GM12878 (cell line): ENCODE measurements around the gene CD83. TPM values are rescaled to one million over a fixed set of nuclear protein-coding genes. Genes with fewer than 3 reads are reported as not detected.

ENCODE experiments used
- ASH2L ChIP-seq: fragments of 300-600, 200-600 bp; sonication (generic); IDR thresholded peaks from 2 replicates; pipeline ENCODE4 v1.6.1; 2017; ENCODE audit warnings: low read depth, mild to moderate bottlenecking, borderline replicate concordance
- CBX5 ChIP-seq: sonication (generic); IDR thresholded peaks from 2 replicates; pipeline ENCODE4 v1.6.1; 2016; ENCODE audit warnings: low read depth, moderate library complexity, mild to moderate bottlenecking, inconsistent platforms
- CEBPZ ChIP-seq: fragments of 150-350 bp; IDR thresholded peaks from 2 replicates; pipeline ENCODE4 v1.6.1; 2016; ENCODE audit warnings: low read depth, low read length
- CREB1 ChIP-seq: IDR thresholded peaks from 2 replicates; pipeline ENCODE4 v1.6.1; 2012; ENCODE audit warnings: low read depth, mild to moderate bottlenecking, inconsistent platforms
- ETV6 ChIP-seq, 2 experiments: fragments of 450-650 bp in 1 of 2; IDR thresholded peaks in 1 of 2; conservative IDR thresholded peaks in 1 of 2; 2 replicates each; pipeline ENCODE4 v1.6.1; 2014; ENCODE audit warnings: antibody characterized with exemption in 1 of 2, borderline replicate concordance in 1 of 2, low read depth in 1 of 2, mild to moderate bottlenecking in 1 of 2, moderate library complexity in 1 of 2
- GABPA ChIP-seq: IDR thresholded peaks from 2 replicates; pipeline ENCODE4 v1.6.1; 2014; ENCODE audit warnings: antibody characterized with exemption, low read depth, mild to moderate bottlenecking, inconsistent platforms
- HSF1 ChIP-seq: fragments of 150-350 bp; IDR thresholded peaks from 2 replicates; pipeline ENCODE4 v1.6.1; 2014; ENCODE audit warnings: mild to moderate bottlenecking, low read depth, low read length
- LARP7 ChIP-seq: fragments of 450-650 bp; IDR thresholded peaks from 2 replicates; pipeline ENCODE4 v1.6.1; 2017; ENCODE audit warnings: mild to moderate bottlenecking
- MTA3 ChIP-seq: IDR thresholded peaks from 2 replicates; pipeline ENCODE4 v1.6.1; 2012; ENCODE audit warnings: low read length, inconsistent platforms, borderline replicate concordance
- NFYA ChIP-seq: IDR thresholded peaks from 2 replicates; pipeline ENCODE4 v1.6.1; 2011; ENCODE audit warnings: low read depth, mild to moderate bottlenecking, low read length, improper control_type of control experiment, borderline replicate concordance
- NKRF ChIP-seq: fragments of 450-650 bp; conservative IDR thresholded peaks from 2 replicates; pipeline ENCODE4 v1.6.1; 2017; ENCODE audit warnings: mild to moderate bottlenecking, moderate library complexity
- NR2F1 ChIP-seq: fragments of 450-650 bp; conservative IDR thresholded peaks from 2 replicates; pipeline ENCODE4 v1.6.1; 2017; ENCODE audit warnings: mild to moderate bottlenecking
- PML ChIP-seq: IDR thresholded peaks from 2 replicates; pipeline ENCODE4 v1.6.1; 2012; ENCODE audit warnings: low read length, inconsistent platforms
- POLR2AphosphoS5 ChIP-seq: IDR thresholded peaks from 2 replicates; pipeline ENCODE4 v1.6.1; 2011; ENCODE audit warnings: mild to moderate bottlenecking, low read length, inconsistent platforms
- REST ChIP-seq: IDR thresholded peaks from 2 replicates; pipeline ENCODE4 v1.6.1; 2012; ENCODE audit warnings: mild to moderate bottlenecking, low read depth, low read length
- SMAD1 ChIP-seq: fragments of 450-650 bp; IDR thresholded peaks from 2 replicates; pipeline ENCODE4 v1.6.1; 2018; ENCODE audit warnings: mild to moderate bottlenecking, low read depth; ENCODE audit not compliant: partially characterized antibody
- SMARCA5 ChIP-seq: fragments of 450-650 bp; IDR thresholded peaks from 2 replicates; pipeline ENCODE4 v1.6.1; 2017; ENCODE audit warnings: mild to moderate bottlenecking
- SREBF1 ChIP-seq: IDR thresholded peaks from 2 replicates; pipeline ENCODE4 v1.6.1; 2012; ENCODE audit warnings: mild to moderate bottlenecking, low read length
- SUPT20H ChIP-seq: IDR thresholded peaks from 2 replicates; pipeline ENCODE4 v1.6.1; 2011; ENCODE audit warnings: low read depth, mild to moderate bottlenecking, low read length, moderate library complexity, borderline replicate concordance; ENCODE audit not compliant: control insufficient read depth
- YY1 ChIP-seq: IDR thresholded peaks from 2 replicates; pipeline ENCODE4 v1.6.1; 2011; ENCODE audit warnings: low read depth, mild to moderate bottlenecking, low read length
- ZNF217 ChIP-seq: fragments of 450-650 bp; IDR thresholded peaks from 2 replicates; pipeline ENCODE4 v1.6.1; 2017; ENCODE audit warnings: antibody characterized with exemption, mild to moderate bottlenecking
- ZSCAN29 ChIP-seq: fragments of 450-650 bp; IDR thresholded peaks from 2 replicates; pipeline ENCODE4 v1.6.1; 2017; ENCODE audit warnings: mild to moderate bottlenecking, moderate library complexity
- polyA plus RNA-seq, 11 experiments: library from polyadenylated mRNA; depleted of rRNA in 4 of 11; unstranded in 6 of 11; stranded (reverse) in 5 of 11; fragments of >200 nt; fragmentation: Nextera tagmentation in 4 of 11; fragmentation: Illumina TruSeq in 1 of 11; extraction: Ambion mirVana in 4 of 11; extraction: Trizol in 1 of 11; gene quantifications; 1 replicate in 1 of 11; 2 replicates in 10 of 11; pipeline versions ENCODE4 v1.2.1 to v1.2.3, GENCODE V29; 2011 to 2016; ENCODE audit warnings: inconsistent platforms in 2 of 11, missing spikeins in 2 of 11, low read depth in 1 of 11
- total RNA-seq, 4 experiments: library from RNA; depleted of rRNA in 3 of 4; stranded (reverse); fragments of >200 nt in 3 of 4; fragmentation: Illumina TruSeq in 1 of 4; extraction: Trizol in 1 of 4; gene quantifications; 2 replicates each; pipeline versions ENCODE4 v1.2.1 to v1.2.3, GENCODE V29; 2013 to 2021

Gene CD83
- total and polyA plus RNA-seq, 10 of the 15 experiments (the other 5 are each of a cell fraction or from before 2014, with no cell fraction given) = 76.1 to 174 (median 129) TPM

- TF ChIP-seq CEBPZ (no peak), HSF1 (no peak), NR2F1 (0 out of 2 replicates have a peak, but pooled peaks have one; percentile 43), POLR2AphosphoS5 (peak; percentile 85), PML (peak; percentile 62; the same call in 1 of the 2 replicates), ZNF217 (no peak), MTA3 (peak; percentile 89; the same call in 1 of the 2 replicates), NFYA (no peak), SUPT20H (no peak), CBX5 (no peak), SMARCA5 (no peak; the same call in 1 of the 2 replicates), YY1 (no peak), GABPA (peak; percentile 57; the same call in 1 of the 2 replicates), NKRF (0 out of 2 replicates have a peak, but pooled peaks have one; percentile 28), REST (no peak), ETV6 (conservative IDR thresholded peaks at IDR 0.05 in 1 of 2, IDR thresholded peaks at IDR 0.05 in 1 of 2; ENCODE audit: borderline replicate concordance in 1 of 2, low read depth in 1 of 2) (peak in 1 of 2 experiments; percentile 93; a peak in 2 of 4 replicates), ZSCAN29 (no peak), CREB1 (peak; percentile 93), LARP7 (no peak), SREBF1 (no peak), SMAD1 (no peak), ASH2L (no peak)
These were observed 4.4 kb downstream of the CD83 start (continued) for GRCh38 chr6:14121936-14122344.
